CD4-positive, alpha-beta memory T cell (primary cell): ENCODE results near the gene MDN1. TPM values are rescaled to one million over a fixed set of nuclear protein-coding genes. Genes with fewer than 3 reads are reported as not detected.

Experiments used
- CTCF ChIA-PET: fragments of 350-600 bp; sonication (Branson Sonifier 250); formaldehyde crosslinking; loops from one replicate; lab custom pipeline; 2021; ENCODE audit warnings: inconsistent platforms; ENCODE audit not compliant: partially characterized antibody; lab: Charles Lee
- POLR2A ChIA-PET: fragments of 350-600 bp; sonication (Branson Sonifier 250); formaldehyde crosslinking; loops from one replicate; lab custom pipeline; 2021; ENCODE audit not compliant: partially characterized antibody; lab: Charles Lee
- DNase-seq, 5 donors: peaks; one replicate each; pipeline versions ENCODE4 v3.0.0 to v3.0.0-alpha.2; 2020 to 2022; ENCODE audit warnings: mixed read lengths in 1 of 5
- H3K27ac ChIP-seq: one replicate; pipeline ENCODE4 v1.7.0; 2013; ENCODE audit warnings: low read depth, low read length
- H3K27me3 ChIP-seq: 2 replicates; pipeline ENCODE4 v1.7.0; 2013; ENCODE audit warnings: mild to moderate bottlenecking, low read length, moderate library complexity; ENCODE audit not compliant: insufficient read depth
- H3K36me3 ChIP-seq: 2 replicates; pipeline ENCODE4 v1.7.0; 2013; ENCODE audit warnings: mild to moderate bottlenecking, low read length, moderate library complexity; ENCODE audit not compliant: insufficient read depth
- H3K4me1 ChIP-seq: 2 replicates; pipeline ENCODE4 v1.7.0; 2013; ENCODE audit warnings: mild to moderate bottlenecking, low read length, moderate library complexity; ENCODE audit not compliant: insufficient read depth
- H3K4me3 ChIP-seq, 2 donors: one replicate each; pipeline ENCODE4 v1.7.0; 2013; ENCODE audit warnings: low read length in 2 of 2, mild to moderate bottlenecking in 1 of 2
- H3K9me3 ChIP-seq, 2 donors: one replicate each; pipeline ENCODE4 v1.7.0; 2013; ENCODE audit warnings: low read length in 2 of 2, control low read depth in 1 of 2; ENCODE audit not compliant: control insufficient read depth in 1 of 2
- H3K27ac Mint-ChIP-seq, 7 donors: one replicate each; pipeline ENCODE4 v1.8.0; 2020 to 2021; ENCODE audit warnings: mixed read lengths in 7 of 7, mild to moderate bottlenecking in 6 of 7, inconsistent platforms in 3 of 7, moderate library complexity in 3 of 7
- H3K27me3 Mint-ChIP-seq, 2 donors: one replicate each; pipeline ENCODE4 v1.8.0; 2020 to 2021; ENCODE audit warnings: mixed read lengths in 2 of 2
- H3K36me3 Mint-ChIP-seq, 2 donors: one replicate each; pipeline ENCODE4 v1.8.0; 2020 to 2021; ENCODE audit warnings: mixed read lengths in 2 of 2, inconsistent platforms in 1 of 2, mild to moderate bottlenecking in 1 of 2
- H3K4me1 Mint-ChIP-seq, 4 donors: one replicate each; pipeline ENCODE4 v1.8.0; 2020 to 2021; ENCODE audit warnings: mixed read lengths in 4 of 4, mild to moderate bottlenecking in 1 of 4
- H3K4me3 Mint-ChIP-seq, 8 donors: one replicate each; pipeline ENCODE4 v1.8.0; 2020 to 2021; ENCODE audit warnings: mixed read lengths in 8 of 8, mild to moderate bottlenecking in 7 of 8, moderate library complexity in 6 of 8, inconsistent platforms in 3 of 8
- H3K9me3 Mint-ChIP-seq, 8 donors: one replicate each; pipeline ENCODE4 v1.8.0; 2020 to 2021; ENCODE audit warnings: mixed read lengths in 8 of 8, mild to moderate bottlenecking in 5 of 8, inconsistent platforms in 3 of 8, moderate library complexity in 1 of 8
- intact Hi-C: fragments of 100-400 bp; cut with micrococcal nuclease; formaldehyde crosslinking; loops from one replicate; pipeline ENCODE4 v1.15.1; 2023
- polyA plus RNA-seq, 2 donors: library from polyadenylated mRNA; unstranded; fragments of 300-500 nt; fragmentation: Illumina TruSeq; gene quantifications; one replicate each; pipeline ENCODE4 v1.2.3, GENCODE V29; 2021
- total RNA-seq, 2 experiments: library from RNA; stranded (reverse); gene quantifications; one replicate each; pipeline ENCODE4 v1.2.3, GENCODE V29; 2021

Gene MDN1
- total and polyA plus RNA-seq, 4 experiments from 2014 or later = 4.1 to 72.2 (median 36.1) TPM

- DNase-seq = no peak
- no peaks in the 10 kb centered on the region for H3K9me3 ChIP-seq
- intact Hi-C loops = loop anchor here (2.0 kb wide), 1 partner anchor 489 kb away; no protein-coding TSS in a partner anchor
- no peaks in the 10 kb centered on the region for H3K4me1 ChIP-seq
- H3K4me3 Mint-ChIP-seq = no peak overlapping the region
- H3K36me3 Mint-ChIP-seq = no peaks in the 10 kb centered on the region
- H3K27me3 ChIP-seq = no peaks in the 10 kb centered on the region
- H3K27ac Mint-ChIP-seq = no peak overlapping the region
- ChIA-PET POLR2A (no interaction called here), CTCF (interaction anchor here (0.8 to 4.4 kb wide), 4 partner anchors 21 to 629 kb away, joined by 3 to 83 read pairs (median 28); partner anchors contain the start of gene ANKRD6)
- H3K4me3 ChIP-seq = no peak overlapping the region
- no peak overlapping the region for H3K27ac ChIP-seq
- no peaks in the 10 kb centered on the region for H3K27me3 Mint-ChIP-seq
- H3K4me1 Mint-ChIP-seq = peaks cover 0 to 3% (median 0%) of the 10 kb centered on the region in 4 donors
- no peaks in the 10 kb centered on the region for H3K9me3 Mint-ChIP-seq
- no peaks in the 10 kb centered on the region for H3K36me3 ChIP-seq
Measured at GRCh38 chr6:89611666-89612065, 207.9 kb downstream of the MDN1 start.

- Histone ChIP-seq H3K9me3 (no peaks in the 10 kb centered on the region), H3K27ac (no peak overlapping the region), H3K4me3 (no peak overlapping the region), H3K4me1 (no peaks in the 10 kb centered on the region), H3K27me3 (no peaks in the 10 kb centered on the region), H3K36me3 (no peaks in the 10 kb centered on the region)
- no peak overlapping the region for H3K4me3 Mint-ChIP-seq
- no peaks in the 10 kb centered on the region for H3K27me3 Mint-ChIP-seq
- H3K4me1 Mint-ChIP-seq = peaks cover 0 to 3% (median 0%) of the 10 kb centered on the region in 4 donors
- peak overlapping the region in 2 of 7 donors; percentile 14 to 25 for H3K27ac Mint-ChIP-seq
- ChIA-PET CTCF (interaction anchor here (0.5 to 4.4 kb wide), 17 partner anchors 11 to 627 kb away, joined by 3 to 83 read pairs (median 7); partner anchors contain the start of genes ANKRD6 and LYRM2), POLR2A (no interaction called here)
- DNase-seq = peak; percentile 62 to 69 (median 65)
- H3K36me3 Mint-ChIP-seq = no peaks in the 10 kb centered on the region
- intact Hi-C loops = loop anchor here (1.0 to 2.0 kb wide), 5 partner anchors 177 to 628 kb away; partner anchors contain the start of gene ANKRD6
- H3K9me3 Mint-ChIP-seq = no peaks in the 10 kb centered on the region
Measured at GRCh38 chr6:89610149-89610642, 209.4 kb downstream of the MDN1 start.

- no peak overlapping the region for H3K4me3 ChIP-seq
- Mint-ChIP-seq H3K4me3 (no peak overlapping the region), H3K27me3 (no peaks in the 10 kb centered on the region), H3K27ac (no peak overlapping the region), H3K36me3 (no peaks in the 10 kb centered on the region), H3K9me3 (peaks cover 0 to 2% (median 0%) of the 10 kb centered on the region in 8 donors), H3K4me1 (peaks cover 0 to 3% (median 0%) of the 10 kb centered on the region in 4 donors)
- no peaks in the 10 kb centered on the region for H3K9me3 ChIP-seq
- POLR2A ChIA-PET = no interaction called here
- no peaks in the 10 kb centered on the region for H3K27me3 ChIP-seq
- no peaks in the 10 kb centered on the region for H3K4me1 ChIP-seq
- no peaks in the 10 kb centered on the region for H3K36me3 ChIP-seq
- H3K27ac ChIP-seq = no peak overlapping the region
- intact Hi-C loops = no loop called here
- DNase-seq = no peak
- CTCF ChIA-PET = interaction anchor here (3.1 kb wide), 1 partner anchor 173 kb away, joined by 13 read pairs; the partner anchor contains the start of gene ANKRD6
Measured at GRCh38 chr6:89605861-89606260, 213.7 kb downstream of the MDN1 start.

GRCh38 chr6:89604653-89605052 lies 214.9 kb downstream of the MDN1 start:
- intact Hi-C loops = no loop called here
- Histone ChIP-seq H3K27me3 (no peaks in the 10 kb centered on the region), H3K27ac (no peak overlapping the region), H3K36me3 (no peaks in the 10 kb centered on the region), H3K4me3 (no peak overlapping the region), H3K4me1 (no peaks in the 10 kb centered on the region), H3K9me3 (no peaks in the 10 kb centered on the region)
- POLR2A ChIA-PET = no interaction called here
- Mint-ChIP-seq H3K9me3 (peaks cover 0 to 2% (median 0%) of the 10 kb centered on the region in 8 donors), H3K4me3 (no peak overlapping the region), H3K36me3 (no peaks in the 10 kb centered on the region), H3K27ac (no peak overlapping the region), H3K27me3 (no peaks in the 10 kb centered on the region), H3K4me1 (no peaks in the 10 kb centered on the region)
- no peak for DNase-seq
- CTCF ChIA-PET = interaction anchor here (0.6 to 3.1 kb wide), 5 partner anchors 11 to 172 kb away, joined by 3 to 13 read pairs (median 3); partner anchors contain the start of gene ANKRD6

- Mint-ChIP-seq H3K9me3 (peaks cover 0 to 3% (median under 1%) of the 10 kb centered on the region in 8 donors), H3K36me3 (peaks cover 0 to 5% of the 10 kb centered on the region in 2 donors), H3K4me1 (peaks cover 0 to 4% (median under 1%) of the 10 kb centered on the region in 4 donors), H3K4me3 (no peak overlapping the region), H3K27ac (no peak overlapping the region), H3K27me3 (no peaks in the 10 kb centered on the region)
- Histone ChIP-seq H3K27ac (no peak overlapping the region), H3K27me3 (no peaks in the 10 kb centered on the region), H3K36me3 (no peaks in the 10 kb centered on the region), H3K4me1 (no peaks in the 10 kb centered on the region), H3K9me3 (no peaks in the 10 kb centered on the region), H3K4me3 (no peak overlapping the region)
- ChIA-PET CTCF (interaction anchor here (0.7 to 2.2 kb wide), 4 partner anchors 11 to 230 kb away, joined by 3 to 7 read pairs (median 4); no protein-coding TSS in a partner anchor), POLR2A (no interaction called here)
- no peak for DNase-seq
- intact Hi-C loops = no loop called here
Measured at GRCh38 chr6:89602166-89602565, 217.4 kb downstream of the MDN1 start.

- no peak overlapping the region for H3K27ac Mint-ChIP-seq
- Histone ChIP-seq H3K27me3 (no peaks in the 10 kb centered on the region), H3K27ac (no peak overlapping the region), H3K36me3 (no peaks in the 10 kb centered on the region), H3K4me1 (peaks cover 11% of the 10 kb centered on the region), H3K9me3 (no peaks in the 10 kb centered on the region), H3K4me3 (no peak overlapping the region)
- H3K36me3 Mint-ChIP-seq = peaks cover 0 to 10% of the 10 kb centered on the region in 2 donors
- POLR2A ChIA-PET = no interaction called here
- intact Hi-C loops = no loop called here
- H3K9me3 Mint-ChIP-seq = peaks cover 0 to 4% (median under 1%) of the 10 kb centered on the region in 8 donors
- H3K4me3 Mint-ChIP-seq = no peak overlapping the region
- DNase-seq = no peak
- CTCF ChIA-PET = interaction anchor here (0.6 to 3.0 kb wide), 4 partner anchors 10 to 15 kb away, joined by 4 to 14 read pairs (median 4); no protein-coding TSS in a partner anchor
- H3K4me1 Mint-ChIP-seq = peaks cover 11 to 19% (median 14%) of the 10 kb centered on the region in 4 donors
- H3K27me3 Mint-ChIP-seq = no peaks in the 10 kb centered on the region
Measured at GRCh38 chr6:89599727-89600126, 219.9 kb downstream of the MDN1 start.

- Mint-ChIP-seq H3K4me1 (peaks cover 11 to 19% (median 15%) of the 10 kb centered on the region in 4 donors), H3K9me3 (peaks cover 0 to 4% (median under 1%) of the 10 kb centered on the region in 8 donors), H3K27ac (peak overlapping the region in 1 of 7 donors; percentile 28), H3K4me3 (no peak overlapping the region), H3K27me3 (no peaks in the 10 kb centered on the region), H3K36me3 (peaks cover 0 to 10% of the 10 kb centered on the region in 2 donors)
- Histone ChIP-seq H3K4me3 (no peak overlapping the region), H3K27ac (no peak overlapping the region), H3K9me3 (no peaks in the 10 kb centered on the region), H3K27me3 (no peaks in the 10 kb centered on the region), H3K36me3 (no peaks in the 10 kb centered on the region), H3K4me1 (peaks cover 11% of the 10 kb centered on the region)
- intact Hi-C loops = no loop called here
- ChIA-PET POLR2A (no interaction called here), CTCF (interaction anchor here (1.0 to 3.0 kb wide), 2 partner anchors 12 kb away, joined by 3 to 14 read pairs; no protein-coding TSS in a partner anchor)
- no peak for DNase-seq
Measured at GRCh38 chr6:89597988-89598387, 221.6 kb downstream of the MDN1 start.
